Fibroblast of lung (primary cell): ENCODE results near the gene MAP1LC3A. TPM values are rescaled to one million over a fixed set of nuclear protein-coding genes. Genes with fewer than 3 reads are reported as not detected.

Experiments used
- DNase-seq, 2 donors: peaks; one replicate each; pipeline versions ENCODE4 v3.0.0 to v3.0.0-alpha.2; 2010; ENCODE audit warnings: low read depth in 2 of 2
- H2AFZ ChIP-seq: 2 replicates; pipeline ENCODE4 v1.5.1; 2012; ENCODE audit warnings: low read length, control low read depth, inconsistent platforms
- H3K27ac ChIP-seq: 2 replicates; pipeline ENCODE4 v1.5.1; 2011; ENCODE audit warnings: low read length, control low read depth; ENCODE audit not compliant: insufficient read depth
- H3K27me3 ChIP-seq: 2 replicates; pipeline ENCODE4 v1.5.1; 2011; ENCODE audit warnings: mild to moderate bottlenecking, low read length; ENCODE audit not compliant: control insufficient read depth, insufficient read depth
- H3K36me3 ChIP-seq: 2 replicates; pipeline ENCODE4 v1.5.1; 2011; ENCODE audit warnings: low read length; ENCODE audit not compliant: control insufficient read depth, insufficient read depth
- H3K4me1 ChIP-seq: 2 replicates; pipeline ENCODE4 v1.5.1; 2011; ENCODE audit warnings: low read length; ENCODE audit not compliant: control insufficient read depth, insufficient read depth; ENCODE audit errors: extremely low read depth
- H3K4me2 ChIP-seq: 2 replicates; pipeline ENCODE4 v1.5.1; 2011; ENCODE audit warnings: low read length, control low read depth; ENCODE audit not compliant: insufficient read depth; ENCODE audit errors: extremely low read depth
- H3K4me3 ChIP-seq, 4 experiments: fragments of 200-600 bp in 1 of 4; sonication (generic) in 1 of 4; replicated peaks in 1 of 4; 2 replicates each; pipeline ENCODE4 v1.5.1; 2011 to 2016; ENCODE audit warnings: low read length in 4 of 4, low read depth in 3 of 4, mild to moderate bottlenecking in 3 of 4, control low read depth in 2 of 4, inconsistent platforms in 1 of 4, mixed read lengths in 1 of 4; ENCODE audit not compliant: insufficient read depth in 1 of 4; ENCODE audit errors: control extremely low read depth in 1 of 4
- H3K79me2 ChIP-seq: 2 replicates; pipeline ENCODE4 v1.5.1; 2012; ENCODE audit warnings: mild to moderate bottlenecking, low read length, inconsistent platforms; ENCODE audit not compliant: control insufficient read depth, insufficient read depth
- H3K9ac ChIP-seq: 2 replicates; pipeline ENCODE4 v1.5.1; 2011; ENCODE audit warnings: mild to moderate bottlenecking, low read length, control low read depth; ENCODE audit not compliant: insufficient read depth
- H3K9me3 ChIP-seq: 2 replicates; pipeline ENCODE4 v1.5.1; 2012; ENCODE audit warnings: low read depth, low read length; ENCODE audit not compliant: control insufficient read depth, insufficient read depth
- H4K20me1 ChIP-seq: 2 replicates; pipeline ENCODE4 v1.5.1; 2011; ENCODE audit warnings: low read length; ENCODE audit not compliant: control insufficient read depth, insufficient read depth; ENCODE audit errors: extremely low read depth
- CTCF ChIP-seq, 2 donors: IDR thresholded peaks in 1 of 2; conservative IDR thresholded peaks in 1 of 2; 1 replicate in 1 of 2; 2 replicates in 1 of 2; pipeline ENCODE4 v1.5.1; 2011 to 2012; ENCODE audit warnings: low read length in 2 of 2, control low read depth in 1 of 2, inconsistent platforms in 1 of 2, low read depth in 1 of 2, mild to moderate bottlenecking in 1 of 2
- EZH2 ChIP-seq: IDR thresholded peaks from 2 replicates; pipeline ENCODE4 v1.5.1; 2012; ENCODE audit warnings: low read length, control low read depth, mild to moderate bottlenecking; ENCODE audit errors: missing control alignments
- polyA plus RNA-seq, 2 donors: library from polyadenylated mRNA; depleted of rRNA in 1 of 2; stranded (reverse) in 1 of 2; unstranded in 1 of 2; fragments of >200 nt; gene quantifications; 2 replicates each; pipeline ENCODE4 v1.2.1, GENCODE V29; 2011 to 2012; ENCODE audit warnings: missing spikeins in 1 of 2
- total RNA-seq: library from RNA; depleted of rRNA; stranded (reverse); fragments of >200 nt; gene quantifications from 2 replicates; pipeline ENCODE4 v1.2.1, GENCODE V29; 2014

Gene MAP1LC3A
- total and polyA plus RNA-seq, 2 donors (not counting 1 experiment from before 2014, with no cell fraction given), result 19.3 to 30.4 TPM

- DNase-seq, result no peak
- Histone ChIP-seq H3K79me2 (peaks cover 16% of the 10 kb centered on the region), H2AFZ (no peak overlapping the region), H3K27ac (no peak overlapping the region), H3K36me3 (peaks cover 38% of the 10 kb centered on the region), H3K4me2 (no peak overlapping the region), H3K9me3 (no peaks in the 10 kb centered on the region), H3K9ac (no peak overlapping the region), H4K20me1 (no peaks in the 10 kb centered on the region), H3K4me1 (no peaks in the 10 kb centered on the region), H3K4me3 (no peak overlapping the region), H3K27me3 (no peaks in the 10 kb centered on the region)
- no peak for TF ChIP-seq EZH2
- TF ChIP-seq CTCF (conservative IDR thresholded peaks at IDR 0.05 in 1 of 2, IDR thresholded peaks at IDR 0.05 in 1 of 2; ENCODE audit: low read depth in 1 of 2, low read length in 2 of 2), result no peak
Observed at GRCh38 chr20:34535301-34535840, 23.1 kb upstream of the MAP1LC3A start.

- H2AFZ ChIP-seq, result no peak overlapping the region
- H3K4me3 ChIP-seq, result no peak overlapping the region
- no peaks in the 10 kb centered on the region for H3K9me3 ChIP-seq
- peaks cover 12% of the 10 kb centered on the region for H3K79me2 ChIP-seq
- no peak overlapping the region for H3K4me2 ChIP-seq
- DNase-seq, result no peak
- no peak overlapping the region for H3K9ac ChIP-seq
- H3K4me1 ChIP-seq, result no peaks in the 10 kb centered on the region
- H4K20me1 ChIP-seq, result no peaks in the 10 kb centered on the region
- H3K27me3 ChIP-seq, result no peaks in the 10 kb centered on the region
- TF ChIP-seq EZH2 (no peak), CTCF (conservative IDR thresholded peaks at IDR 0.05 in 1 of 2, IDR thresholded peaks at IDR 0.05 in 1 of 2; ENCODE audit: low read depth in 1 of 2, low read length in 2 of 2) (no peak)
- H3K27ac ChIP-seq, result no peak overlapping the region
- peaks cover 40% of the 10 kb centered on the region for H3K36me3 ChIP-seq
Observed at GRCh38 chr20:34535857-34536256, 22.7 kb upstream of the MAP1LC3A start.

GRCh38 chr20:34536798-34537394, 21.6 kb upstream of the MAP1LC3A start:
- H3K27me3 ChIP-seq, result no peaks in the 10 kb centered on the region
- DNase-seq, result peak in 1 of 2 donors; percentile 25
- H3K36me3 ChIP-seq, result peaks cover 37% of the 10 kb centered on the region
- peaks cover 7% of the 10 kb centered on the region for H3K79me2 ChIP-seq
- H3K9ac ChIP-seq, result no peak overlapping the region
- TF ChIP-seq CTCF (conservative IDR thresholded peaks at IDR 0.05 in 1 of 2, IDR thresholded peaks at IDR 0.05 in 1 of 2; ENCODE audit: low read depth in 1 of 2, low read length in 2 of 2) (peak; percentile 11 to 36), EZH2 (no peak)
- no peak overlapping the region for H3K27ac ChIP-seq
- no peak overlapping the region for H2AFZ ChIP-seq
- H3K9me3 ChIP-seq, result no peaks in the 10 kb centered on the region
- H3K4me2 ChIP-seq, result no peak overlapping the region
- H4K20me1 ChIP-seq, result no peaks in the 10 kb centered on the region
- H3K4me1 ChIP-seq, result no peaks in the 10 kb centered on the region
- no peak overlapping the region for H3K4me3 ChIP-seq
